AG04449 (cell line): Measurements from ENCODE around the gene STXBP5.
A peak's percentile ranks its signal among the peaks of the same experiment; 100 is the strongest.

ENCODE experiments used
- CTCF ChIA-PET: fragments of 350-600 bp; formaldehyde crosslinking; extraction: SDS; loops from one replicate; lab custom pipeline; 2021; ENCODE audit warnings: antibody characterized with exemption; lab: Yijun Ruan, JAX
- POLR2A ChIA-PET: fragments of 400-600, 350-600 bp; formaldehyde crosslinking; extraction: SDS; loops from one replicate; lab custom pipeline; 2020; ENCODE audit warnings: antibody characterized with exemption, inconsistent platforms; lab: Yijun Ruan, JAX
- DNase-seq: peaks from one replicate; pipeline ENCODE4 v3.0.0-alpha.2; 2010; ENCODE audit warnings: low read depth, low spot score
- H3K4me3 ChIP-seq: 2 replicates; pipeline ENCODE4 v1.5.1; 2011; ENCODE audit warnings: low read depth, mild to moderate bottlenecking, control low read depth, low read length
- CTCF ChIP-seq: IDR thresholded peaks from one replicate; pipeline ENCODE4 v1.5.1; 2011; ENCODE audit warnings: mild to moderate bottlenecking, moderate library complexity, low read length, control low read depth, inconsistent platforms; ENCODE audit not compliant: insufficient read depth; ENCODE audit errors: missing control alignments

Gene STXBP5

DNA sequence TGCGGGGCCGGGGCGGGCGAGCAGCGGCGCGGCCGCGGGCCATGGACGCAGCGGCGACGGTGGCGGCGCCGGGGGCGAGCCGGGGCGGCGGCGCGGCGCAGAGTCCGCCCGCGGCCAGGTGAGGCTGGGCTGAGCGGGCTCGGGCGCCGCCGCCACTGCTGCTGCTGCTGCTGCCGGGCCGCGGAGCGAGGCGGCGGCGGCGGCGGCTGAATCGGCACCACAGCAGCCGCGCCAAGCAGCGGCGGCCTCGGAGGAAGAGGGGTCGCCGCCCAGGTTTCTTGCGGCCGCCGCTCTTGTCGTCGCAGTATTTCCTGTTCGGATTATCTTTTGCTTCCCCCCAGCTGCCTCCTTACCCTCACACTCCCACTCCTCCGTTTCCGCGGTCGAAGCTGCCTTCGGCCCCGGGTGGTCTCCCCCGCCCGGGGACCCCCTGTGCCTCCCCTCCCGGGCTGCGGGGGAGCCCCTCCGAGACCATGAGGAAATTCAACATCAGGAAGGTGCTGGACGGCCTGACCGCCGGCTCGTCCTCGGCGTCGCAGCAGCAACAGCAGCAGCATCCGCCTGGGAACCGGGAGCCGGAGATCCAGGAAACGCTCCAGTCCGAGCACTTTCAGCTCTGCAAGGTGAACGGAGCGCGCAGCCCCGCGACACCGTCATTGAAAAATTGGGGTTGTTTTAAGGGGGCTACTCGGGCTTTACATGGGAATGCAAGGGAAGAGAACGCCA is at the start of gene STXBP5:
TSS of gene STXBP5 (plus strand) at position 358 of the 726 bp plus-strand sequence. CDS start at position 474, 116 bp downstream.
- POLR2A ChIA-PET: interaction anchor here (0.7 kb wide), 2 partner anchors 309 to 341 kb away, joined by 3 to 4 read pairs; no protein-coding TSS in a partner anchor
- CTCF ChIA-PET: interaction anchor here (1.0 to 1.4 kb wide), 3 partner anchors 16 to 313 kb away, joined by 3 read pairs; no protein-coding TSS in a partner anchor
- DNase-seq: no peak
- H3K4me3 ChIP-seq: peak within 1 kb of the TSS; percentile 79
- no peak for TF ChIP-seq CTCF

- no peak for DNase-seq
- H3K4me3 ChIP-seq: no peak overlapping the region
- POLR2A ChIA-PET: no interaction called here
- CTCF ChIA-PET: no interaction called here
- TF ChIP-seq CTCF: no peak
Measured at GRCh38 chr6:147154454-147154853, 49.8 kb upstream of the STXBP5 start.

- H3K4me3 ChIP-seq: no peak overlapping the region
- no peak for DNase-seq
- ChIA-PET CTCF (interaction anchor here (0.8 kb wide), 1 partner anchor 14 kb away, joined by 3 read pairs; no protein-coding TSS in a partner anchor), POLR2A (no interaction called here)
- TF ChIP-seq CTCF: no peak
Measured at GRCh38 chr6:147156218-147156617, 48.0 kb upstream of the STXBP5 start.

- no peak overlapping the region for H3K4me3 ChIP-seq
- CTCF ChIA-PET: no interaction called here
- POLR2A ChIA-PET: no interaction called here
- no peak for TF ChIP-seq CTCF
- no peak for DNase-seq
Measured at GRCh38 chr6:147156799-147157382, 47.3 kb upstream of the STXBP5 start.

GRCh38 chr6:147157930-147158329 is 46.3 kb upstream of the STXBP5 start:
- DNase-seq: no peak
- TF ChIP-seq CTCF: no peak
- H3K4me3 ChIP-seq: no peak overlapping the region
- ChIA-PET CTCF (no interaction called here), POLR2A (no interaction called here)

DNA sequence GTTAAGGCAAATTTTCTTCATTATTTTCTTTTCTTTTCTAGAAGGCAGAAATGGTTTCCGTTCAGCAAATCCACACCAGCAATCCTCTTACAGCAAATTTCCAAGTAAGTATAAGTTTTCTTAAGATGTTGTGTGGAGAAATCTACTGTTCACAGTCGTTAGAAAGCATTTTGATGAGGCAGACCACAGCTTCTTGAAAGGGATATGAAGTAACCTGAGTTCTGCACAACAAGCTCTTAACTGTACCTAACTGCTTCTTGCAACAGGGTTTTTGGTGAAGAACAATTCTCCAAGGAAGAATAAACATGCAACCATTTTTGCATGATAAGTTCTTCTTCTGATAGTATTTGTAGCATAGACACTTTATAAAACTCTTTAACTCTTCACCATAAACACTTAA is 45.3 kb upstream of the STXBP5 start:
- ChIA-PET POLR2A (no interaction called here), CTCF (no interaction called here)
- DNase-seq: no peak
- TF ChIP-seq CTCF: no peak
- H3K4me3 ChIP-seq: no peak overlapping the region
